CD4-positive, alpha-beta T cell treated with Interferon gamma for 1 hour (primary cell): Measurements from ENCODE around the gene PKMYT1.

ENCODE experiments used
- DNase-seq: peaks from one replicate; pipeline ENCODE4 v3.0.0-alpha.2; 2020

PKMYT1 gene

DNA sequence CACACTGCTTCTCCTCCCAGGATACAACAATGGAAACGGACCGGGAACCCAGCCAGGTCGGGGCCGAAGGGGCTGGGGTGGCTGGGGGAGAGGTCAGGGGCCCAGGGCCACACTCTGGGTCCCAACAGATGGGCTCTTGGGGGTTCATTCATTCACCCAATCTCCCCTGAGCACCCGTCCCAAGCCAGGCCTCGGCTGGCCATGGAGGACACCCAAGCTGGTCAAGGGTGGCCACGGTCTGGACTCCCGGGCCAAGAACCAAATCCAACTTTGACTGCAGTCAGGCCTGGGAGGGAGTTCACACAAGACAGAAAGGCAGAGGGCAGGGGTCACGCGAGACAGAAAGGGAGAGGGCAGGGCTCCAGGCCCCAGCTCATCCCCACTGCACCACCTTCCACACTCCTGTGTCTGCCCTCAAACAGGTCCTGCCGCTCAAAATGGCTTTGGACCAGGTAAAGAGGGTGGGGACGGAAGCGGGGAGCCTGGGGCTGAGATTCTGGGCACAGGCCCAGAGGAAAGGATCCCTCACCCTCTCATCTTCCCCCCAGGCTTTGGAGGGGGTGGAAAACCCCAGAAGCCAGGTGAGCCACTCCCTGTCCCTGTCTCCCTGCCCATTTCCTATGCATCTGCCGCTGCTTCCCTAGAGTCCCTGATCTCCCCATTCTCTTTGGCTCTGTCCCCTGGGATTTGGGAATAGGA is 12.3 kb upstream of the PKMYT1 start:
- DNase-seq: no peak

DNA sequence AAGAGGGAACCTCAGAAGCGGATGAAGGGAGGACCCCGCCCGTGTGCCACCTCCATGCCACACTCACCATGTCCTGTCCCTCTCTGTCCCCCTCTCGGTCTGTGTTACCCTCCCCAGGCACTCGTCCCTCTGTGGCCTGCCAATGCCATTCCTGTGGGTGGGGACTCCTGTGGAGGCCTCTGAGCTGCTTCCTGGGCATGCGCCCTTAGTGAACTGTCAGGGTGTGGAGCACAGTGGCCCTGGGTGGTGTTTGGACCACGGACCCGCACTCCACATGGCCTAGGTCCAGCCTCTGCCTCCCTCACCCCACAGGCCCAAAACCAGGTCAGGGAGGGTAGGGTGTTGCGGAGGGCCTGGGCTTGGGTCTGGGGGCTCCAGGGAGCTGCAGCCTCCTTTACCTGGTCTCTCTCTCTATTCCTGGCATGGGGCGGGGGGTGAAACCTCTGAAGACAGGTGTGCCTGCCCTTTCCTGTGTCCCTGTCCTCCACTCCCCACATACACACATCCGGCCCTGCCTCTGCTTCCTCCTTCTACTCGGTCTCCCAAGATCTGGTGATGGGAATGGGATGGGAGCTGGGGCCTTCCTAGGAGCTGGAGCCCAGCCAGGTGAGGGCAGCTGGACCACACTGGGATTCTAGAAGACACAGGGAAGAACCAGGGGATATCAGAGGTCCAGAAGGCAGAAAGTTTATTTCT is 11.5 kb upstream of the PKMYT1 start:
- DNase-seq: no peak

DNA sequence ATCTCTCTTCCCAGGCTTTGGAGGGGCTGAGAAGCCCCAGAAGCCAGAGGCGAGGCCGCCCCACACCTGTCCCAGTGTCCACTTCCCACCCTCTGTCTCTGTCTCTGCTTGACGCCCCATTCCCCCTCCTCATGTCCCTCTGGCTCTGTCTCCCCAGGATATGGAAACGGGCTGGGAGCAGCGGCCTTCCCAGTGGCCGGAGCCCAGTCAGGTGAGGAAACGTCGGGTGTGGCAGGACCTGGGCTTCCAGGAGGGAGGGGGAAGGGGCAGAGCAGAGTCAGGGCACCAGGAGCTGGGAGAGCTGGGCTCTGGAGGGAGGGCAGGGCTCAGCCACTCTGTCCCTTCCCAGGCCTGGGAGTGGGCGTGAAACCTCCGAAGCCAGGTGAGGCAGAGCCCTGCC is 10.6 kb upstream of the PKMYT1 start:
- DNase-seq: no peak

DNA sequence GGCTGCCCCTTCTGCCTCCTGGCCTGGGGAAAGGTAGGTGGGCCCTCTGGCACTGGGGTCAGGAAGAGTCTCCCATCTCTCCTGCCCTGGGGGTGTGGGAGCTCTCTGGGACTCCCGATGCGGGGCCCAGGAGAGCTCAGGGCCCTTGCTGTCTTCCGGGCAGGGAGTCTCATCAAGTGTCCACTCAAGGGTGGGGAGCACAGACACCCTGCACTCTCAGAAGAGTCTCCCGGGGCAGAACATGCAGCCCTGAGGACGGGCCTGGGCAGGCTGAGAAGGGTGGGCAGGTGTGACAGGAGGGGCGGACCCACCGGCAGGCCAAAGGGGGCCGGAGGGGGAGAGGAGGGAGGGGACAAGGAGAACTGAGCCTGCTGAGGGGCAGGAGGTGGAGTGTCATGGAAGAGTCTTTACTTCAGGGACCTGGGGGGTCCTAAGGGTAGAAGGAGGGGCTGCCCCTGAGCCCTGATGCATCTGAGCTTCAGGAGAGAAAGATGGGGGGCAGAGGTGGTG is 8.4 kb upstream of the PKMYT1 start:
- no peak for DNase-seq

DNA sequence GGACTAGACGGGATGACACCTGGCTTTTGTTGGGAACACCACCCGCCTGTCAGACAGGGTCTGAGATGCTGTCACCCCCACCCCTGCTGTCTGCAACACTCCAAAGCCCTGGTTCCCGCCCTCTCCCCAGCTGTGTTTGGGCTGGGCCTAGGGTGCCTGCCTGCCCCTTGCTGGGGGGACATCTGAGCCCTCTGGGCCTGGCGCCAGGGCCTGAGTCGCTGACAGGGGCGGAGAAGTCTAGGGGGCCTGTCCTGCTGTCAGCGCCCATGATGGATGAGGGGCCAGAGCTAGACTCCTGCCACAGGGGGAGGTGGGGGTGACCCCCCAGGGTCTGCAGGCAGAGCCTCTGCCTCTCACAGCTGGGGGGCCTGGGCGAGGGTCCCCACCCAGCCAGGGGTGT is 7.6 kb upstream of the PKMYT1 start:
- no peak for DNase-seq

DNA sequence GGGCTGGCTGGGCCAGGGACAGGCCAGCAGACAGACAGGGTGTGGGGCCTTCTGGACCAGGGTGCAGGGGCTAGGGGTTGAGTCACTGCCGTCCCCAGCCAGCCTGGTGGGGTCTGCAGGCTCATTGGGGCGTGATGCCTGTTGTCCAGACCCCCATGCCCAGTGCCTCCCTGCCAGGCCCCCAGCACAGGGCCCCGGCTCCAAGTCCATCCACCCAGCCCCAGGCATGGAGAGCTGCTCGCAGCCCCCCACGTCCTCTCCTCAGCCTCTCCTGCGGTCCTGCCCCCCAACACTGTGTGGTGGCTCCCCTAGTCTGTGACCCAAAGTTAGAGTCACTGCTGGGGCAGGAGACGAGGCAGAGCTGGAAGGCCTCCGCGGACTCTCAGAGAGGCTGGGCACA is 7.0 kb upstream of the PKMYT1 start:
- DNase-seq: no peak

DNA sequence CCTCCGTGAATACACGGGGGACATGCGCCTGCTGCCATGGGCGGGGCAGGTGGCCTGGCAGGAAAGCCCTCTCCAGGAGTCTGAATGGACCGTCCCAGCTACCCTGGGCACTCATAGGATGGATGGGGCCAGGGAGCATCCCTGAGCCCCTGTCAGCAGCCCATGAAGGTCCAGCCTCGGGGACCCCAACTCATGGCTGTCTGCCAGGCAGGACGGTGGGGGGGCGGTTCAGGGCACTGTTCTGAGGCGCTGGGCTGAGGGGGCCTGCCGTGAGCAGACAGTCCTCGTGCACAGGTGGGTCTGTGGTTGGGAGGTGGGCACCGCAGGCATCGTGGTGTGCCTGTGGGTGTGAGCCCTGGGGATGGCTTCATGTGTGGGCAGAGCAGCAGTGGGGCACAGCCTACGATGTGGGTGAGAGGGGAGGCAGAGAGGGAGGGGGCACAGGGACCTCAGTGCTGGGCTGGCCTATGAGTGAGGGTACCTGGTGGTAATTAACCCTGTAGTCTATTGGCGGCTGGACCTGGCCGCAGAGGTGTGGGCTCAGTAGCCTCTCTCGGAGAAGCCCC is 6.5 kb upstream of the PKMYT1 start:
- DNase-seq: no peak

DNA sequence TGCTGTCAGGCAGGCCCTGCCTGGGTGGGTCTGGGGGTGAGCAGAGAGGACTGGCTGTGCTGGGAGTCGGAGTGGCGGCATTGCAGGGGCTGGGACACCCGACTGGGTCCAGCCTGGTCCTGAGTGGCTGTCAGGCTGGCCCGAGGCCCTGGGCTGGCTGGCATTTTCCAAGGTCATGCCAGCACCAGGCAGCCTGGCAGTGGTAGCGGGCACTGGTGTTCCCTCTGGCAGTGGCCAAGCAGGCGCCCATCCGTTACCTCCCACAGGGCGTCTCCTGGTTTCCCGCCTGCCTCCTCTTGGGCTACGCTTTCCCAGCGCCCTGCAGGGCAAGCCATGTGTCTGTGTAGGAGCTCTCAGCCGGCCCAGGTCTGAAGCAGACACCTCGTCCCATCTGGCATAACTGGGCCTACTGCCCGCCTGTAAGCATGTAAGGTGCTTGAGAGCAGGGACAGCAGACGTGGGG is 5.7 kb upstream of the PKMYT1 start:
- no peak for DNase-seq

DNA sequence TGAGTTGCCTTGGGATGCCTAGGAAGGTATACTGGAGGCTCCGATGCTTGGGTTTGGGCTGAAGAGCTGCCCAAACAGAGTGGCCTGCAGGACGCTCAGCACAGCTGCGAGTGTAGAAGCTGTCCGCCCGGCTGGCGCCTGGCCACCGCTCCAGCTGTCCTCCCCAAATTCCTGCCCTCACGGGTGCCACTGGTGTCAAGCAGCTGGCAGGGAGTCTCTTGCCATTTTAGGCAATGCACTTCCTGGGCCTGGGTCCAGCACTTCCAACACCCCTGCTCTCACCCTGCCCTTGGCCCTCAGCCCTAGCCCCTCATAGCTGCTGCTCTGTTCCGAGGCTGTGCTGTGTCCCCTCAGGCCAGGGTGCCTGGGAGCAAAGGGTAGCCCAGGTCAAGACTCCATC is 5.2 kb upstream of the PKMYT1 start:
- DNase-seq: no peak

DNA sequence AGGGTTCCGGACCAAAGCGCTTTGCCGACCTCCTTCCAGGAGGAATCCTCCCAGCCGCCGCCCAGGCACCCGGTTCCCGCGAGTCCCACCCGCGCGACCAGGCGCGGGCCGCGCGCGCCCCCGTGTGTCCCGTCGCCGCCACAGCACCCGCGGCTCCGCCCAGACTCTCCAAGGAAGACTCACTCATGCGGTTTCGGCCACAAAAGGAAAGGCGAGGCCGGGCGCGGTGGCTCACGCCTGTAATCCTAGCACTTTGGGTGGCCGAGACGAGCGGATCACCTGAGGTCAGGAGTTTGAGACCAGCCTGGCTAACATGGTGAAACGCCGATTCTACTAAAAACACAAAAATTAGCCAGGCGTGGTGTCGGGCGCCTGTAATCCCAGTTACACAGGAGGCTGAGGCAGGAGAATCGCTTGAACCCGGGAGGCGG is 3.5 kb upstream of the PKMYT1 start:
- DNase-seq: peak; percentile 65

DNA sequence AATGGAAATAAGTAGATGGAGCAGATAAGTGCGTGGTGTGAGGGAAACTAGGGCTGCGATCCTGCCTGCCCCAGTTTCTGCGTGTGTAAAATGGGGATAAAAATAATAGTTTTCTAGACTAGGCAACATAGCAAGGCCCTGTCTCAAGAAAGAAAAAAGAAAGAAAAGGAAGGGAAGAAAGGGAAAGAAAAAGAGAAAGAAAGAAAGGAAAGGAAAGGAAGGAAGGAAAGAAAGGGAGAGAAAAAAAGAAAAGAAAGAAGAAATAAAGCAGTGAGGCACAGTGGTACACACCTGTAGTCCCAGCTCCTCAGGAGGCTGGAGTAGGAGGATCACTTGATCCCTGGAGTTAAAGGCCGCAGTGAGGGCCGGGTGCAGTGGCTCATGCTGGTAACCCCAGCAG is 2.2 kb upstream of the PKMYT1 start:
- no peak for DNase-seq

DNA sequence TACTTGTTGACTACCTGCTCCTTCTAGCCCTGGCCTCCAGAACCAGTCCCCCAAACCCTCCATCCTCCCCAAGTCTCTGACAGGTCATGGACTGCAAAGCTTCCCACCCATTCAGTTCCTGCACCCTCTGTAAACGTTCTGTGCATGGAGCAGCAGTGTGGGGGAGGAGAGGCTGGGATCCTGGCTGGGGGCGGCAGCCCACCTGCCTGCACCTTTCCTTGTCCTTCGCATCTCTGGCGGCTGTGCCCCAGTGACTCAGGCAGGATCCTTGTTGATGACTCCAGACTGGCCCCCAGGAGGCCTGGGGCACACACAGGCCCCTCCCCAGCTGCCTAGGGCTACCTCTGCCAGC is 1.6 kb upstream of the PKMYT1 start:
- DNase-seq: no peak

DNA sequence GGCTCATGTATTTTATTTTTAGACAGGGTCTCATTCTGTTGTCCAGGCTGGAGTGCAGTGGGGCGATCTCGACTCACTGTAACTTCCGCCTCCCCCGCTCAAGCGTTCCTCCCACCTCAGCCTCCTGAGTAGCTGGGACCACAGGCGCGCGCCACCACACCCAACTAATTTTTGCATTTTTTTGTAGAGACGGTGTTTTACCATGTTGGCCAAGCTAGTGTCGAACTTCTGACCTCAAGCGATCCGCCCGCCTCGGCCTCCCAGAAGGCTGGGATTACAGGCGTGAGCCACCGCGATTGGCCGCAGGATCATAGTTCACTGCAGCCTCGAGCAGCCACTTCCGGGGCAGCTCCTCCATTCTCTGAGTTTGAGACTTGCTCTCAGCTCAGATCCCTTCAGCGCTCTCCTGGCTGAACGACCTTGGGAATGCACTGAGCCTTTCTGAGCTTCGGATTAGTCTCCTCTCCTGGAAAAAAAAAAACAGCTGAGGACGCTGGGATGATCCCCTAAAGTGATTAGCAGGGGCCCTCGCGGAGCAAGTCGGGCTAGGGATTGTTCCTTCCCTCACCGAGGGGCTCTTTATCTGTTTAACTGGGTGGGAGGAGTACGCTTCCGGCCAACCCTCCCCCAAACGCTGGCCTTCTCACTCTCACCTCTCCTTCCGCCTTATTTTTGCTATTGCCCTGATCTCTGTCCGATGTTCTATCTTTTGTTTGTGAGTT is 1.1 kb upstream of the PKMYT1 start:
- DNase-seq: no peak

DNA sequence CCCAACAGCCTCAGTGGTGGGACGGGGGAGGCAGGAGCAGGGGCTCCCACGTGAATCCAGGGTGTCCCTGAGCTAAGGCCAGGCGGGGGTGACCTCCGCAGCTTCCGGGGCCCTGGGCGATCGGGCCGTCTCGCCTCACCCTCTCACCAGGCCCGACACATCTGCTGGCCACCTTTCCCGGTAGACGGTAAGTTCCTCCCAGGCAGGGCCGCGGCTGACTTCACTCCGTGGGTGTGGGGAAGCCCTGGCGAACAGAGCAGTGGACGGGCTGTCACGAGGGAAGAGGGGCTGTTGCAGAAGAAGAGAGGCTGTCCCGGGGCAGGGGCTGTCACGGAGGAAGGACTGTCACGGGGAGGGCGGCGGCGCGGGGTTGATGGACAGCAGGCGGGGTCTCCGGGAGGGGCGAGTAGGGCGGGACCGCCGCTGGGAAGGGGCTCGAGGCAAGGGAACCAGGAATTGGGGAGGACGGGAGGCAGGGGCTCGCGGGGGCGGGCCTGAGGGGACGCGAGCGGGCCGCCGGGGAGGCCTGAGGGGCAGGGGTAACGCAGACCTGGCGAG is 498 bp downstream of the PKMYT1 start:
- DNase-seq: no peak

DNA sequence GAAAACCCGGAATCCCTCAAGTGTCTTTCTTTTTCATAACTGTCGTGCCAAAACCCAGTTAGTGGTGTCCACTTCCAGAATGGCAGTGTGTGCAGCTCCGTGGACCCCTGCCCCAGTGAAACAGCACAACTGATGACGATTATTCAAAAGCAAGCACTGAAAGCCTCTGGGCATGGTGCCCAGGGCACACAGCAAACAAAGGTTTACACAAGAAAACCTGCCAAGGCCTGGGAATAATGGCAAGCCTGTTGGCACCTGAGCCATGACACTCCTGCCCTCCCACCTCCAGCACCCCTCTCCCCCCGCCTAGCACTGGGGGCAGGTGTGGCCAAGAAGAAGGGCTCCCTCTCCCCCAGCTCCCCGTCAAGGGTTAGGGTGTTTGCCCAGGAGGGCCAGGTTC is 2.8 kb downstream of the PKMYT1 start:
- no peak for DNase-seq

DNA sequence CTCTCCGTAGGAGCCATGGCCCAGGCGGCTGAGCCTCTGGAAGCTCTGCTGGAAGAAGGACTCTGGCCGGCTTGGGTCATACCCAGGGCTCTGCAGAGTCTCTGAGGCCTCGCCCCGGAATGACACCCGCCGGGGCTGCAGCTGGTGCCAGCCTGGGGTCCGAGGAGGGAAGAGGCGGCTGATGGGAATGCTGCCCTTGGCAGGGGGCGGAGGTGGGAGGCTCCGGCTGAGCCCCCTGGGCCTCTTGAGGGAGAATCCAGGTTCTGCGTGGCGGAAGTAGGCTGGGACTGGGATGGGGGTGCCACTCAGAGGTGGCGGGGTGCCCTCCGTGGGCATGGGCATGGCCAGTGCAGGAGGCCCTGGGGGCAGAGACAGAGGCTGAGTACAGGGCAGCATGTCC is 3.6 kb downstream of the PKMYT1 start:
- DNase-seq: no peak

DNA sequence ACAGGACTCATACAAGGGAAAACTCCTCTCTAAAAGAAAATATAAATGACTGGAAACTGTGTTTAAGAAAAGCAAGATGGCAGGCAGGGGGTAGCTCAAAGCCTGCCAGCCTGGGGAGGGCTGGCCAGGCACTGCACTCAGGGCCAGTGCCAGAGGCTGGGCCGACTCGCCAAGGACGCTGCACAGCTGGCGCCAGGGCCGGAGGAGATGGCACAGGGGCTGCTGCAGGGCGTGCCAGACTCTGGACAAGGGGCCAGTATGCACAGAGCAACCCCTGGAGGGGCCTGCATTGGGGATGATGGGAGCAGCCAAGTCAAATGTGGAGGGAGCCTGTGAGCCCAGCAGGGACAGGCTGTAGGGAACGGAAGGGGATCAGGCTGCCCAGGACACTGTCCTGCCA is 4.0 kb downstream of the PKMYT1 start:
- no peak for DNase-seq

DNA sequence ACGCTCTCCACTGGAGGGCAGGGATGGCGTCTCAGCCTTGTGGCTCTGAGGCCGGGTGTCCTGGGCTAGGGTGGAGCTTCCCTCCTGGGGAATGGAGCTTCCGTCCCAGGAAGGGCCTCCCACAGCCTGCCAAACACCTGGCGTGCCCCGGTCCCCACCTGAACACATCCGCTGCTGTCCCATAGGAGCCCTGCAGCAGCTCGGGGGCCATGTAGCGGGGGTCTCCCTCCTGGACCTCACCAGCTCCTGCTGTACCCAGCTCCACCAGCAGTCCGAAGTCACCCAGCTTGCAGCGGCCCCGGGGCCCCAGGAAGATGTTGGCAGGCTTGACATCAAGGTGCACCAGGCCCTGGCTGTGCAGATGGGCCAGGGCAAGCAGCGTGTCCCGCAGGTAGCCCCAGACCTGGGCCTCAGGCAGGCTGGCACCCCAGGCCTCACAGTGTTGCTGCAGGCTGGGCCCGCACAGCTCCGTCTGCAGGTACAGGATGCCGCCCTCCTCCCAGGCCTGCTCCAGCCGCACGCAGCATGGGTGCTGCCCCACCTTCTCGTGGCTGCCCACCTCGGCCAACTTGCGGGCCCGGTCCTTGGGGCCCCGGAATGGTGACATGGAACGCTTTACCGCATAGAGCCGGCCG is 5.0 kb downstream of the PKMYT1 start:
- no peak for DNase-seq

DNA sequence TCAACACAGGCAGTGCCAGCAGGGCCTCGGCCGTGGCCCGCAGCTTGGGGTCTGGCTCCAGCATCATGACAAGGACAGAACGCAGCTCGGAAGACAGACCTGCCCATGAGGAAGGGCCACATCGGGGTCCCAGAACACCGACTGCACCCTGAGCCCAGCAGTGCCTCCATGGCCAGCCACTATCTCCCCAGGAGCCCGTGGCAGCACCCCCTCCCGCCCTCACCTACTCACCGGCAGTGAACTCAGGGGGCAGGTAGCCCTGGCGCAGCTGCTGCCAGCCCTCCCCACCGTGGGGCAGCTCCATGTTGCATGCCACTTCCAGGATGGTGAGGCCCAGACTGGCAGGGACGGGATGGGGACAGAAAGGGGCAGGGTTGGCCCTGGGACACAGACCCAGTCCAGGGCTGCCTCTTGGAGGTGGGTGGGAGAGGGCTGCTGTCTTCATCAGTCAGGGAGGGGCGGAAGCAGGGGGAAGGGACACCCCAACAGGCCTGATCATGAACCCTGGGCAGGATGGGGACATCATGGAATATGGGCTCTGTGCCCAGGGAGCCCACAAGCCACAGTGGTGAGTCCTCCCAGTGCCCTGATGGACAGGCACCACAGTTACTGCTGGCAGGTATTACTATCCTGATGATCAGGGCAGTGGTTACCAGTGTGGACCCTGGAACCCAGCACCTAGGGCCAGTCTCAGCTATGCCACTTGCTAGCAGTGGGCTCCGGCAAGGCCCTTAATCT is 5.8 kb downstream of the PKMYT1 start:
- DNase-seq: no peak

DNA sequence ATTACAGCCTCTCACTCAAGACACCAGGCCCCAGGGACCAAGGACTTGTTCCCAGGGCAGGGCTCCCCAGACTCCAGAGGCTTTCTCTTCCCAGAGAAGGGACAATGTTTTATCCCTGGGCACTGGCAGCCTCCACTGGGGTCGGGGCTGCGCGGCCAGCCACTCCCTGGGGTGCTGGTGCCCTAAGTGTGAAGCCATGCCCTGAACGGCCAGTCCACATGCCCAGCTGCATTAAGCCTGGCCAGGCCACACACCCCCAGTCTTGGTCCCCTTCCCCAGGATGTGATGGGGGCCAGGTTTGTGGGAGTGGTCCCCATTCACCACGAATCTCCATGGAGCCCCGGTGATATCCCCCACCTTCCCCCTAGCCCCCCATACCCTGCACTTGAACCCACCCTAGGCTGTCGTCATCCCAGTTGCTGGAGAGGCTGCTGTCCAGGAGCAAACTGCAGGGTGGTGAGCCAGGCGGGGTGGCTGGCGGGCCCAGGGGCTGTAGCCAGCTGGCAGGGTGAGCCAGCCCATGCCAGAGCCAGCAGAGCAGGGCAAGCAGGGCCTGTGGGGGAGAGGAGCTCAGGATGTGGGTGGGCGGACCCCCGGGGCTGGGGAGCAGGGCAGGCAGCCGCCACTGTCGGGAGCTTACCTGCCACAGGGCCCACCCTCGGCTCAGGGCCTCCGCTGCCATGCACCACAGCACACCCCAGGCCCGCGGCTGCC is 6.5 kb downstream of the PKMYT1 start:
- no peak for DNase-seq

DNA sequence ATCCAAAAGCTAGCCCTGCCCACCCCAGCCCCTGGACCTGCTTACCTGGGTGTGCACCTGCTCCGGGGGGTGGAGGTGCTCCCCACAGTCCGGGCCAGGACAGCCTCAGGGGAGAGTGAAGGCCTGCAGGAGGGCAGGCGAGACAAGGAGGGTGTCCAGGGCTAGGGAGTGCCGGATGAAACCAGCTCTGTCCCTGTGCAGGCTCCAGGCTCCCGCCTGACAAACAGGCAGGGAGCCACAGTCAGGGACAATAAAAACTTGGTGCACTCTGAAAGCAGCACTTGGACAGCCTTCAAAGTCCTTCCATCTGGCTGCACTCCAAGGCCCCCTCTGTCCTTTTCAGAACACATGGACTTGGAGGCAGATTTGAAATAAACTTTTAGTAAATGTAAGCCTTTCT is 7.2 kb downstream of the PKMYT1 start:
- DNase-seq: no peak
